HG03060 (cell line): ENCODE measurements around the gene TNFAIP8L3.

ENCODE experiments used
- ATAC-seq: cut with Tn5 transposase; IDR thresholded peaks from one replicate; pipeline ENCODE4 v1.9.1; 2021; ENCODE audit warnings: low read depth, moderate number of reproducible peaks; ENCODE audit not compliant: unreplicated experiment

Gene TNFAIP8L3

DNA sequence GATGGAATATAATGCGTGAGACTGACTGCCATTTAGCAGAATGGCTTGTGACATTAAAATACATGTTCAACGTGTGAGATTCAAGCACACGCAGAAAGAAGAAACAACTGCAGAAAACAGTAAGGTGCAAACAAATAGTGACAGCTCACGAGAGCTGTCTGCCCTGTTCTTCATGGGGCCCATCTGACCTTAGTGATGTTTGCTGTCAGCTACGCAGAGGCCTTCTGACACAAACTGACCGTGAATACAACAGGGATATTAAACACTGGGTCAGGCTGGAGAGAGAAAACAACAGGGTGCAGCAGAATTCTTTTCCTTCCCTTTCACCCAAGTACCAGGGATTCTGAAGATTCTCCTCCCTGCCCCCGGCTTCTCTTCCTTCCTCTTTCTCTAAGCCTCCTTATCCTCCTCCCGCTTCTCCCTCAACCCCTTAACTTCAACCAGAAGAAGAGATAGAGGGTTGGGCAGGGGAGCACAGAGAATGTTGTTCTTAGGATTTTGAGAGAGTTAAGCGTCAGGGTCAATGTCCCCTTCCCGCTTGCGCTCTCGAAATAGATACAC is 2.1 kb downstream of the TNFAIP8L3 start:
- no peak for ATAC-seq

DNA sequence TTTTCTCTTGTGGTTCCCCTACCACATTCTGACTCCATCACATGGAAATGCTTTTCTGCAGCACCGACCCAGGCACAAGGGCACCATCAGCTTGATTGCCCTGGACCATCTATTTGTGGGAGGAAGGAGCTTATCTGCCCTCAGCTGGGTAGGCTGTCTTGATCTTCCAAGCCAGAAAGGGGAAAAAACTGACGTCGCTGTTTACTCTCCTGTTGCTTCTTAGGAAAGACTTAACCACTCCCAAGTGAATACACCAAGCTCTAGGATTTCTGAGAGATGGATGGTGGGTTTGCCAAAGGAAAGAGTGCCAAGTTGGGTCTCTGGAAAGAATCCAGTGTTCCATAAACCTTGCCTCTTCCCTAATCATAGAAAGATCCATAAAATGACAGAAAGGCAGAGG is 4.0 kb downstream of the TNFAIP8L3 start:
- ATAC-seq, result no peak

DNA sequence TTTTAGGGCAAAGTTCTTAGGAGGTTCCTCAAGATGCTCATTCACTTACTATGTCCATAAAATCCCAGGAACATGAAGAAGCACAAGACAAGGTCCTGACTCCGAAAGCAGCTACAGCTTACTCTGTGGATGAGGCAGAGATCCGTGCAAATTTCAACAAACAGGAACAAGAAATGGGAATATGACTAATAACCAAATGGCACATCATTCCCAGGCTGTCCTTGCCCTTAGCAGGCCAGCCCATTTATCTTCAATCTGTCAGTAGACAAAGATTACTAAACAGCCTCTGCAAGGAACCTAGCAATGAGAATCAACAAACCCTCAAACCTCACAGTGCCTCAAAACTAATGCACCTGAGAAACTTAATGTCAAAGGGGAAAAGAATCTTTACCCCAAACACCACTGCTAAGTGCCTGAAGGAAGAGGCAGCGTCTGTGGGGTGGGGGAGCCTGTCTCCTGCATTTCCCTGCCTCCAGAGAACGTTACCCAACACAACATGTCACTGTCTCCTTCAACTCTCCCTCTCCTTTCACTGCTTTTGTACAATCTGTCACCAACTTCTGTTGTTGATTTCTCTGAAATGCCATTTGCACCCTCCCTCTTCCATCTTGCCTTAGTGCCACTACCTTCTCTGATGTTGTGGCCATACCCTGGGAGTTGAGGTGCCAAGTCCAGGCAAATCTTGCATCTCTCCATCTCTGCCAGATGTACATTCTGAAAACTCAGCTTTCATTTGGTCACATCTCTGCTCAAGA is 4.8 kb downstream of the TNFAIP8L3 start:
- ATAC-seq, result no peak

DNA sequence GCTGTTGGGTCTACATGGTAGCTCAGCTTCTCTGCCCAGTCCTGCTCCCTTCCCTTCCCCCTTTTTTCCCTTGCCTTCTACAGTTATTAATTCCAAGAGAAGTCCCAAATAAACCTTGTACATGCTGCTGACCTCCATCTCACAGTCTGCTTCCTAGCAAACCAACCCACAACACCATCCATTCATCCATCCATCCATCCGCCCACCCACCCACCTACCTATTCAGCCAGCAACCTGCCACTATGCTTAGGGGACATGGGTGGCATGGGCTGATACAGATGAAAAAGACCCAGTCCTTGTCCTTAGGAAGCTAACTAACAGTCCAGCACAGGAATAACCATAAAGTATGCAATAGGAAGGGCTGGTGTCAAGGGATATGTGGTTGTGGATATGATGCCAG is 5.7 kb downstream of the TNFAIP8L3 start:
- ATAC-seq, result no peak

DNA sequence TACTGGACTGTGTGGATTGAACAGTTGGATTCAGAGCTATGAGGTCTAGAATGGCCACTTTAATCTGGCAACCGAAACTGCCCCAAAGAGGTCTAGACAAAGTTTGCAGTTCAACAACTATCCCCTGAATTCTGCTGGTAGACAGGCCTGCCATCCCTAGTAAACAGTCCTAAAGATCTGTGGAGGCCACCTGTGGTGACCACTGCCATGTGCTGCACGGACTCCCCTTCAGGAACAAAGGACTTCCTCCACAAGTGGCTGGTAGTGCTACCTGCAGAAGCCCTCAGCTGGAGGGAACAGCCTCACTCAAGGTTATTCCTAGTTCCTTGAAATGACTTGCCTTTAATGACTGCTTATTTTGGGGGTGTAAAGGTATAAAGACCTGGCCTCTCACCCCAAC is 6.1 kb downstream of the TNFAIP8L3 start:
- ATAC-seq, result no peak

DNA sequence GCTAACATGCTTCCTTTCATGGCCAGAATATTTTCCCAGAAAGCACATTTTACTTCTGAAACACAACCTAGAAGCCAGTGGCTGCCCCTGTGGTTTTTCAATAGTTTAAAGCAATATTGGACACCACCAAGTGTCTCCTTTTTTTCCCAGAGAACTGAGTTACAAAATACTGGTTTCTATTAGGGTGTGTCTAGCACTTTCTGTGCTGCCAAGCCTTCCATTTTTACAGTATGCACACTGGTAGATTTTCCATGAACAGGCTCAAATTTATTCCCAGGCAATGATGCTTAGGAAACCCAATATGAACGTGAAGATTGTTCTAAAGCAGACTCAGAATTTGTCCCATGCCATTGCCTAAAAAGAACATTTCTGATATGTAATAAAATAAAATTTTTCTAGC is 7.2 kb downstream of the TNFAIP8L3 start:
- no peak for ATAC-seq

DNA sequence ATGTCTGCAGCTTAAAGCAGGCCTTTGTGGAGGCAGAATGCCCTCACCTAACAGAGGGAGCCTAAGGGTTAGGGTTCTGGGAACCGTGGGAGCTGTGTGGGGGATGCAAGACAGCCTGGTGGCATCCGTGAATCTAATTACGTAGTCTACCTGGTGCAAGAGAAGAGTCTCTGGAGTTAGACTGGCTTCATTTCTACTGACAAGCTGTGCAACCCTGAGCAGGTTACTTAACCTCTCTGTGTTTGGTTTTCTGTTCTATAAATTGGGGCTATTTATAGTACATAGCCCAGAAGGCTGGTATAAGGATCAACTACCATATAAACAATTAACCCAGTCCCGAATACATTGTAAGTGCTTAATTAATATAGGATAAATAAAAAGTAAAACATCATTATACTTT is 8.3 kb downstream of the TNFAIP8L3 start:
- ATAC-seq, result no peak

DNA sequence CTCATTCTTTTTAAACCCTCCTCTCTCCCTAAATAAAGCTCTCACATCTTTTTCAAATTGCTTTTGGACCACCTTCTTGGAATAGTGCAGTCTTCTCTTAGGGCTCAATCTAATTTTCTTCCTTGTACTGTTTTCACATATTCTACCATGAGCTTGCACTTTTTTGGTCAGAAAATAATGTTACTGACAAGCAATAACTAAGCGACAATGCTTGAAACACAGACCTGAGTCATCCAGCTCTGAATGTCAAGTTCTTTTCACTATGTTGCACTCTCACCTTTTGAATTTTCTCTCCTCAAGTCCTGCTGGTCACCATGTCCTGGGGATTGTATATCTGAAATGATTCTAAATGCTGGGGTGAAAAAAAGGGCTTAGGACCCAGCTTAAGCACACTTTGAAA is 8.9 kb downstream of the TNFAIP8L3 start:
- ATAC-seq, result no peak

DNA sequence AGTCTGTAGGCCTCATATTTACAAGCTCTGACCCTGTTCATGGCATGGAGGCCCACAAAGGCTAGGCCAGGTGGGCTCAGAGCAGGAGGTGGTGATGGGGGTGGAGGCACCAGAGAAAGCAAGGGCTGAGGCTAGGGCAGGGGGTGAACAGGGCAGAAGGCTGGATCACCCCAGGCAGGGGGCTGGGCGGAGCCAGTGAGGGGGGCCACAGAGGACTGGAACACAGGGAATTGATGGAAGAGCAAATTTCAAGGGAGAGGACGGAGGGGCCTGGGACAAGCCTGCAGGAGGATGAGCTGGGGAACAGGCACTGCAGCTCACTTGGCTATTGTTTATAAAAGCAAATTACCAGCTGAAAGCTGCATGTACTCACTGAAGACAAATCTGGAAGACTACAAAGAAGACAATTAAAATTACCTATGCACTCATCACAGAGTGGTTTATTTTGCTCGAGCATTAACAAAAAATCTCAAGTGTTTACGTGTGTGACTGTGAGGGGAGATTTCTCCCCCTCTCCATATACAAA is 11.0 kb downstream of the TNFAIP8L3 start:
- no peak for ATAC-seq

DNA sequence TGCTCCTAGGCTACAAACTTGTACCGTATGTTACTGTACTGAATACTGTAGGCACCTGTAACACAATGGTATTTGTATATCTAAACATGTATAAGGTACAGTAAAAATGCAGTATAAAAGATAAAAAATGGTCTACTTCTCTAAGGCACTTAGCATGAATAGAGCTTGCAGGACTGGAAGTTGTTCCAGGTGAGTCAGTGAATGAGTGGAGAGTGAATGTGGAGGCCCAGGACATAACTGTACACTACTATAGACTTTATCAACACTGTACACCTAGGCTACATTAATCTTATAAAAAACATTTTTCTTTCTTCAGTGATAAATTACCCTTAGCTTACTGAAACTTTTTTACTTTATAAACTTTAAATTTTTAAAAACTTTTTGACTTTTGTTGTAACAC is 12.5 kb downstream of the TNFAIP8L3 start:
- no peak for ATAC-seq

DNA sequence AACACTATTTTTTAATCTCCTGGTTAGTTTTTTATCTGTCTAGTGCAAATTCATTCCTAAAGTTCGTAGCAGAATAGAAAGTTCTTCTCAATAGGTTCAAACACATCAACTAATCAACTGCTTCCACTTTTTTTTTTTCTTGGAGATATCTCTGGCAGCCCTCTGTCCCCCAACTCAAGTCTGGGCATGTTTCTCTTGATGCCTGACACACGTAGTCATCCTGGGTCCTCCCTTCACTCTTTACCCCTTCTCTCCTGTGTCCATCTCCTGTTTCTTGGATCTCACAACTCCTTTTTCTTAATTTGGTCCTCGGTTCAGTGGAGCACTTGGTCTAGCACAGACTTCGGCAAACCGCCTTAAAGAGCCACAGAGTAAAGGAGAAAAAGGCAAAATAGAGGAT is 14.4 kb downstream of the TNFAIP8L3 start:
- no peak for ATAC-seq

DNA sequence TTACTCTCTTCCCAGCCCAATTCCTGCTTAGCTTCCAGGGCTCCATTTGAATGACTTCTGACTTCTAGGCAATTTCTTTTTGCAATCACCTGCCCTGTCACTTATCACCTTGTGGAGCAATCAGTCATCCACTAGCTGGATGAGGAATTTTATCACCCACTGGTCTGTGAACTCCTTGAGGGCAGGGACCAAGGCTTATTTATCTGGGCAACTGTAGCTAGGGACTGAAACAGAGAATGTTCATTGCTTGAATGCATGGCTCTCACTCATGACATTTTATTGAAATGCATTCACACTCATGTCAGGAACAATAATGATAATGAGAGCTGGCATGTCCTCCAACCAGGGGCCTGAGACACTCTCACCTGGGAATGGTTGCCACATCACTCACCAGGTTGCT is 15.5 kb downstream of the TNFAIP8L3 start:
- no peak for ATAC-seq

DNA sequence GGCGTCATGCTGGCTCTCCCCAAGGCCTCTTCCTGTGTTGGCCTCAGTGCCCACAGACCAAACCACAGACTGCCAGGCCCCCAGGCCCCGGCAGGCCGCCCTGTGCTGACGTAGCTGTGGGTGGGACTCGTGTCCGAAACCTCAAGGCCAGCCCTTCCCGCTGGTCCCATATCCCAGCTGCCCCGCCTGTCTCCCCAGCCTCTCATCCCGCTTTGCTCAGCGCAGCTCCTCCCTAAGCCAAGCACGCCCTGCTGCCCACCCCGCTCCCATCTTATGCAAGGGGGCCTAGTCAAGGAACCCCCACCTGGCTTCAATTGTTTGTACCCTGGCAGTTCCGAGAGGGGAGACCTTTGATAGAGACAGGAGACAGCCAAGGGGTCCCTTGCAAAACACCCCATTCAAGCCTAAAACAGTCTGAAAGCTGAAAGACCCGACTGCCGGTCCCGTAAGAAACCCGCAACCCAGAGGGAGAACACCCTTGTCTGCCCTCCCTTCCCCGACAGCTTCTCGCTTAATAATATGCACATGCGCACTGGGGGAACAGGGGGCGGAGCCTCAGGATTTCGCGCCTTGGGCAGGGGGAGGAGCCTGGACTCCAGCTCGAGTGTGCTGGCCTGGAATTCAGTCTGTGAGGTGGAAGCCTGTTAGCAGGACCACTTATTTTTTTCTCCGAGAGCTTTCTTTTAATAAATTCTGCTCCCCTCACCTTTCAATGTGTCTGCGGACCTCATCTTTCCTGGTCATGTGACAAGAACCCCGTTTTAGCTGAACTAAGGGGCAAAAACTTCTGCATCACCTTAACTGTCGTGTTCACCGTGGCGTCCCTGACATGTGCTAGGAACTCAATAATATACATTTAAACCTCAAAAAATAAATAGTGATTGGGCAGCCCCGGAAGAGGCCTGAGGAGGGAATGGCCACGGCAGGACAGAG is 17.2 kb downstream of the TNFAIP8L3 start:
- no peak for ATAC-seq

DNA sequence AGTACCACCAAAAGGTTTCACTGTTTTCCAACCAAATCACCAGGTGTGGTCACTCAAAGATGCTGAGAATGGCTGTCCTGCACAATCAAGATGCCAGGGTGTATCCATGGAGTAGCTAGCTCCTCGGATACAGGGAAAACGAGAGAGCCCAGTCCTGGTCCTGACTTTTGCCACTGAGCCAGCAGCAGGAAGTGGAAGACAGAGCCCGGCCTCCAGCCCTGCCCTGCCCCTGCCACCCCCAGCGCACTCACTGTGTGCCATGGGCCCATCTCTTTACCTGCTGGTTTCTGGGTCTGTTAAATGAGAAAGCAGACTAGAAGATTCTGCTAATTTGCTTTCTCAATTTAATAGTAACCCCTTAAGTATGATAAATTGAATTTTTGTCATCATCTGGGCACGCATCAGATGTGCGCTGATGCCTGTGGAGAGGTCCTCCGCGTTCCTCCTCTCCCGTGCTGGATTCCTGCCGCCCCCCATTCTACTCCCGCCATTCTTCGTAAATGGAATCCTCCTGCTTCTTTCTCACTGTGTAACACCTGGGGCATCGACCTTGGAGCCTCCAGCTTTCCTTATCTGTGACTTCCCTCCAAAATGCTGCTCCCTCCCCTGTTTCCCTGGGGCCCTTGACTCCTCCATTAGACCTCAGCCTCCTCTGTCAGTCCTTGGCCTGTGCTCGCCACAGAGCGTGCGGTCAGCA is 18.0 kb downstream of the TNFAIP8L3 start:
- ATAC-seq, result no peak

DNA sequence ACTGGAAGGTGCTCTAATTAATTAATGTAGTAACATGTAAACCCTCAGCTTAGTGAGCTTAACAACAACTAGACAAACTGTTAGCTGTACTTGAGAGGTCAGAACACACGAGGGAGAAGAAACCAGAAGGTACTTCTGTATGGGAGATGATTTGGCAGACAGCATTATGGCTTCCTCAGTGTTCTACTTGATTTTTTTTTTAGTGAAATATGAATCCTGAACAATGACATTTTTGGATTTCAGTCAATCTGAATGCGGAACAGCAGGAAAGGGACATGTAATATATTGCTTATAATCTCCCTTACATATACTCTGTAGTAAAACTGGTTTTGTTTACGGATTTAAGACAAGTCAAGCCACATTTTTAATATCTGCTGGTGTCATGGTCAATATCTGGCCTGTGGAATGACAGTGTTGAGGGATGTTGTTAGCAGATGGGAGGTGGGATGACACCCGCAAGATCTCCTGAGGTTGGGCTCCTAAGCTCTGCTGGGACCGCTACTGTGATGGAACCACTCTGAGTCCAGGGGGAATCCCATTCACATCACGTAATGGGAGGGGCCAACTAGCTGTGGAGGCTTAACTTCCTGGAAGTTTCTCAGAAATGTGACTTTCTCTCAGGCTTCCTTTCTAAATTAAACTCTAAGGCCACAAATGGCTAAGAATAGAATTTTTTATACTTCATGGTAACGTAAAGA is 18.7 kb downstream of the TNFAIP8L3 start:
- no peak for ATAC-seq

DNA sequence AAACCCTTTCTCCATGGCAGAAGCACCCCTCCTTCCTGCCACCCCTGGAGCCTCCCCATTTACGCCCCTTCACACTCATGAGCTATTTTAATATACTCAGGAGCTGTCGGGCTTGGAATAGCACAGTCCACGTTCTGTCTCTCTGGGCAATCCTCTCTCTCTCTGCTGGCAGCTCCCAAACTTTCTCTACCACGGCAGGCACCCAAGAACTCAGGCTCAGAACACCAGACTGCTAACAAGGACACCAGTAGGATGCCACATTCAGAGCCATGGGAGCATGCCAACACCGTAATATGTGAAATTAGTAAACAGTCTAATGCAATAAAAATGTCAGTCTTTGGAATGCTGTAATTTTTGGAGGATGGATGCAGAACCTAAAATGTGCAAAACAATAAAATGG is 19.3 kb downstream of the TNFAIP8L3 start:
- no peak for ATAC-seq

DNA sequence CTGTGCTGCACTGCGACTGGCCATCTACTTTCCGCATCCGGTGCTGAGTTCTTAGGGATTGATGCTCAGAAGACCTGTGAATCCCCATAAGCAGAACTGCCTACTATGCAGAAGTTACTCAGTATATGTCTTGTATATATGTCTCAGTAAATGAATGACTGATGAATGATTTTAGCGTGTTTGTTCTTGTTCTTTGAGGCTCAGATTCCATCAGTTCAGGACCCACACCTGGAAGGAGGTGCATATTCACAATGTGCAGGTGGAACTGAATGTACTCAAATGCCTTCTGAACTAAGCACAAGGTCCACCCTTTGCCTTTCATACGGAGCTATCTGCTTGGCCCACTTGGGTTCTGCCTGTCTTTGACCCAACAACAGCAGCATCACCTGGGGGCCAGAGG is 19.8 kb downstream of the TNFAIP8L3 start:
- ATAC-seq, result no peak

DNA sequence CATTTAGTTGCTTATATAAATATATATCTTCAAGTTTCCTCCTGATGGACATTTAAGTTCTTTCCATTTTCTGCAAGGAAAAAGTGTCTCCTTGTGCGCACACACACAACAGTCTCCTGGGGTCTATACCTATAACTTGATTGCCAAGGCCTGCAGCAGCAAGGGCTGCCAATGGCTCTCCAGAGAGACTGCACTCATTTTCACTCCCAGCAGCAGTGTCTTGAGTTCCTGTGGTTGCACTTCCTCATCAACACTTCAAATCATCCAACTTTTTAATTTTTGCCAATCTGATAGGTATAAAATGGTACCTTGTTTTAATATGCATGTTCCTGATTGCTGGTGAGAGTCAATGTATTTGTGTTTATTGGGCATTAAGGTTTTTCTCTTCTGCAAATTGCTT is 23.1 kb downstream of the TNFAIP8L3 start:
- ATAC-seq, result no peak

DNA sequence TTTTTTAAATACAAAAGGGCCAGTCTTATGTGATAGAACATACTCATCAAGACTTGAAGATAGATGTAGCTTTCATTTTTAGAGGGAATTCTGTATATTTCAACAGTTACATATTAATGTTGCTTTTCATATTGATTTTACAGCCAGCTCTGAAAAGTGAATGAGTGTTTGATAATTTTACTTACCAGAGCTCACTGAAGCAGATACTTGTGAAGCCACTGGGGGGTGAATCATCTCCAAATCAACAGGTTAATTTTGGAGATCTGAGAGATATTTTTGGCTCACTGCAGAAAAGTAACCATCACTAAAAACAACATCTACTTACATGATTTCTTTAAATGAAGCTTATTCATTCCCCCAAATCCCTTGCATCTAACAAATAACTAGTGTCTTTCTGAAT is 24.7 kb downstream of the TNFAIP8L3 start:
- no peak for ATAC-seq

DNA sequence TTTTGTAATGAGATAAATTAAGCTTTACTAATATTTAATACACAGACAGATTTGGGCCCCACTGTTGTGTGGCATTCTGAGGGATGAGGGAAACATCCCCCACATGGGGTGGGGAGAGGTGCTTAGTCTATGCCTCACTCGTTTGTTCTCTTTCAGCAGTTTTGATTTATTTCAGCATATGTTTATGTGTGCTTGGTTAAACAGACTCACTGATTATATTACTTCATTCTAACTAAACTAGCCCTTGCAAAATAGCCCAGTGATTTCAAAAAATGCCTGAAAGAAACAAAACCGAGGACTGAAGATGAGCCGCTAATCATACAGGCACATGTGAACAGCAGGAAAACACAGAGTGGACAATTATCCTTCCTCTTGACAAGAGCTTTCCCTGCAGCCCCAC is 27.2 kb downstream of the TNFAIP8L3 start:
- ATAC-seq, result no peak
